Nephron progenitor cell (in vitro differentiated cells): Measurements from ENCODE around the gene PPP1R14B.

Source experiments
- DNase-seq: peaks from one replicate; pipeline ENCODE4 v3.0.0; 2021
- H3K27ac Mint-ChIP-seq: 2 replicates; pipeline ENCODE4 v1.8.0; 2021; ENCODE audit warnings: mild to moderate bottlenecking, moderate library complexity, mixed read lengths
- H3K27me3 Mint-ChIP-seq: 2 replicates; pipeline ENCODE4 v1.8.0; 2021; ENCODE audit warnings: mild to moderate bottlenecking, low read depth, mixed read lengths; ENCODE audit not compliant: poor library complexity
- H3K36me3 Mint-ChIP-seq: 2 replicates; pipeline ENCODE4 v1.8.0; 2021; ENCODE audit warnings: low read depth, mixed read lengths
- H3K4me1 Mint-ChIP-seq: 2 replicates; pipeline ENCODE4 v1.8.0; 2021; ENCODE audit warnings: mixed read lengths
- H3K4me3 Mint-ChIP-seq: 2 replicates; pipeline ENCODE4 v1.8.0; 2021; ENCODE audit warnings: mild to moderate bottlenecking, moderate library complexity, mixed read lengths
- H3K9me3 Mint-ChIP-seq: 2 replicates; pipeline ENCODE4 v1.8.0; 2021; ENCODE audit warnings: mild to moderate bottlenecking, moderate library complexity, mixed read lengths
- TF ChIP-seq, protein P1 (sequence below): fragments of 200-600 bp; sonication (generic); IDR thresholded peaks from 2 replicates; pipeline ENCODE4 v1.5.0; 2021; ENCODE audit warnings: antibody characterized with exemption

The PPP1R14B gene

DNA sequence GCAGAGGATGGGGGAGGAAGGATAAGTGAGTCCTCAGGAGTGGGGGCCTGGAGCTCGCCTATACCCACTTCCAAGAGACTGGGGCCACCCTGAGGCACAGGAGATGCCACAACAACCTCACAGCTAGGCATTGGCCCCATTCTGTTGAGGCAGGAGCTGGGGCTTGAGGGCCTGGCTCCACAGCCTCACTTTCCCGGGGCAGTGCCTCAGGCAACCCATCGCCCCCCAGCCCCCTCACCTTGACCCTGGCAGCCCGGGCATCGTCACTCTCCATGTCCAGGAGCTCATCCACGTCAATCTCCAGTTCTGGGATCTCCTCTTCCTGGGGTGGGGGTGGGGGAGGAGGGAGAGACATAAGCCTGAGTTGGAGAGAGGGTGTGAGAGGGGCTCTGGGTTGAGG is 1.8 kb downstream of the PPP1R14B start:
- H3K36me3 Mint-ChIP-seq: no peaks in the 10 kb centered on the region
- H3K9me3 Mint-ChIP-seq: no peaks in the 10 kb centered on the region
- peaks cover 51% of the 10 kb centered on the region for H3K4me1 Mint-ChIP-seq
- H3K27me3 Mint-ChIP-seq: peaks cover 3% of the 10 kb centered on the region
- no peak overlapping the region for H3K27ac Mint-ChIP-seq
- no peak for DNase-seq
- TF ChIP-seq, protein P1, sequence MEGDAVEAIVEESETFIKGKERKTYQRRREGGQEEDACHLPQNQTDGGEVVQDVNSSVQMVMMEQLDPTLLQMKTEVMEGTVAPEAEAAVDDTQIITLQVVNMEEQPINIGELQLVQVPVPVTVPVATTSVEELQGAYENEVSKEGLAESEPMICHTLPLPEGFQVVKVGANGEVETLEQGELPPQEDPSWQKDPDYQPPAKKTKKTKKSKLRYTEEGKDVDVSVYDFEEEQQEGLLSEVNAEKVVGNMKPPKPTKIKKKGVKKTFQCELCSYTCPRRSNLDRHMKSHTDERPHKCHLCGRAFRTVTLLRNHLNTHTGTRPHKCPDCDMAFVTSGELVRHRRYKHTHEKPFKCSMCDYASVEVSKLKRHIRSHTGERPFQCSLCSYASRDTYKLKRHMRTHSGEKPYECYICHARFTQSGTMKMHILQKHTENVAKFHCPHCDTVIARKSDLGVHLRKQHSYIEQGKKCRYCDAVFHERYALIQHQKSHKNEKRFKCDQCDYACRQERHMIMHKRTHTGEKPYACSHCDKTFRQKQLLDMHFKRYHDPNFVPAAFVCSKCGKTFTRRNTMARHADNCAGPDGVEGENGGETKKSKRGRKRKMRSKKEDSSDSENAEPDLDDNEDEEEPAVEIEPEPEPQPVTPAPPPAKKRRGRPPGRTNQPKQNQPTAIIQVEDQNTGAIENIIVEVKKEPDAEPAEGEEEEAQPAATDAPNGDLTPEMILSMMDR: no peak
- peak overlapping the region; percentile 86 for H3K4me3 Mint-ChIP-seq

- peak overlapping the region; percentile 45 for H3K27ac Mint-ChIP-seq
Measured at GRCh38 chr11:64244107-64244506, 2.6 kb downstream of the PPP1R14B start.

DNA sequence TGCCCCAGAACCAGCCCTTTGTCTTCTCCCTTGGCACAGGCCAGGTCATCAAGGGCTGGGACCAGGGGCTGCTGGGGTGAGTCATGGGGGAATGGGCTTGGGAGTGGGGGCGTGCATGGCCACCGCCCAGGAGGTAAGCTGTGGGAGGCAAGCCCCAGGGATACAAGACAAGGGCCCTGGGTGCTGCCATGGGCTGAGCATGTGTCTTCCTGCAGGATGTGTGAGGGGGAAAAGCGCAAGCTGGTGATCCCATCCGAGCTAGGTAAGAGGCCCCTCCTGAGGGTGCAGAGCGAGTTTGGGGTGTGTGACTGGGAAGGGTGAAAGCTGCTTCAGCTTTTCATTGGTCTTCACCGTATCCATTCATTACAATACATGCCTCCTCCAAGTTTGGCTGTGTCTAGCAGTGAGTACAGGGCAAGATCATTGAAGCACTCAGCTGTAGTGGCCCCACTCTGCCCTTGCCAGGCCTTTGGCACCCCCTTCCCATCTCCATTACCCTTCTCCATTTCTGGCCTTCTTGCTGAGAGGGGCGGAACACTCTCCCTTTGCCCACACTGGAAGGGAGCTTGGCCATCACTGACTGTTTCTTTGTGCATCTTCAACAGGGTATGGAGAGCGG is 3.4 kb downstream of the PPP1R14B start:
- DNase-seq: no peak
- Mint-ChIP-seq H3K27ac (peak overlapping the region; percentile 45), H3K4me1 (peaks cover 38% of the 10 kb centered on the region), H3K9me3 (no peaks in the 10 kb centered on the region), H3K36me3 (peaks cover 6% of the 10 kb centered on the region), H3K27me3 (peaks cover 3% of the 10 kb centered on the region), H3K4me3 (peak overlapping the region; percentile 87)
- TF ChIP-seq, protein P1: no peak

More at GRCh38 chr11:64244107-64244506, 2.6 kb downstream of the PPP1R14B start:
- TF ChIP-seq, protein P1: no peak
- no peaks in the 10 kb centered on the region for H3K9me3 Mint-ChIP-seq
- H3K27me3 Mint-ChIP-seq: peaks cover 3% of the 10 kb centered on the region
- DNase-seq: no peak
- H3K4me1 Mint-ChIP-seq: peaks cover 46% of the 10 kb centered on the region
- peak overlapping the region; percentile 87 for H3K4me3 Mint-ChIP-seq
- no peaks in the 10 kb centered on the region for H3K36me3 Mint-ChIP-seq

DNA sequence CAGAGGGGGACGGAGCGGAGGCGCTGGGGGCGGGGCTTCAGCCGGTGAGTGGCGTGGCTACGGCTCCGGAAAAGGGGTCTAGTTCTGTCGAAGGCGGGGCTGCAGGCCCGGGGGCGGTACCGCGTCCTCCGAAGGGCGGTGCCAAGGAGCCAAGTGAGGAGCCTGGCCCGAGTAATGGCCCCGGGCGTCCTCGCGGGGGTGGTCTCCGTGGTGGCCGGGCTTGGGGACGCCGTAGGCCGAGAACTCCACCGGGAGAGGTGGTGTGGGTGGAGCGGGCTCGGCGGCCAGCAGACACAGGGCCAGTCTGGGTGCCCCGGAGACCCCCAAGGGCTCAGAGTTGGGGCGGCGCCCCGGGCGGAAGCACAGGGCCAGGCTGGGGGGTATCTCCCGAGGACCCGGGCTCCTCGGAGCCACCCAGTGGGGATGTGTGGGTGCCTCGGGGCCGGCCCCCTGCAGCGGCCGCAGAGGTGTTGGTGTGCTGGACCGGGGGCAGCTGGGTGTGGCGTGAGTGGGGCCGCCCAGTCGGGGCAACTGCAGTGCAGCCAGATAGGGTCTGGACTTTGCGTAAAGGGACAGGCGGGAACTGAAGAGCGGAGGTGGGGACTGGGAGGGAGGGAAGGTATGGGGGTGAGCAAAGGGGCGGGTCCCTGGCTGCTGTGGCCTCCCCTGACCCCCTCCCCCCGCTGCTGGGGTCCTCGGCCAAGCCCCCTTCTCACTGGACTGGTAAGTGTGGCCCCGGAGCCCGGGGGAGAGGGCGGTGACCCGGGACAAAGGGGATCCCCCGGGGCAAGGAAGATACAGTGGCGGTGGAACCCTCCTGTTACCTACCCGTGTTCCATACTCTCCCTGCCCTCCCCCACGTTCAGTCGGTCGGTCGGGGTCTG is 5.0 kb downstream of the PPP1R14B start:
- peaks cover 30% of the 10 kb centered on the region for H3K4me1 Mint-ChIP-seq
- DNase-seq: peak; percentile 60
- H3K4me3 Mint-ChIP-seq: peak overlapping the region; percentile 87
- TF ChIP-seq, protein P1: no peak
- H3K27ac Mint-ChIP-seq: peak overlapping the region; percentile 97
- no peaks in the 10 kb centered on the region for H3K27me3 Mint-ChIP-seq
- H3K9me3 Mint-ChIP-seq: no peaks in the 10 kb centered on the region
- peaks cover 8% of the 10 kb centered on the region for H3K36me3 Mint-ChIP-seq

- DNase-seq: peak; percentile 100
- no peaks in the 10 kb centered on the region for H3K9me3 Mint-ChIP-seq
- peak overlapping the region; percentile 97 for H3K27ac Mint-ChIP-seq
- TF ChIP-seq, protein P1: no peak
- peaks cover 30% of the 10 kb centered on the region for H3K4me1 Mint-ChIP-seq
- H3K4me3 Mint-ChIP-seq: peak overlapping the region; percentile 87
- H3K27me3 Mint-ChIP-seq: no peaks in the 10 kb centered on the region
- H3K36me3 Mint-ChIP-seq: peaks cover 8% of the 10 kb centered on the region
Measured at GRCh38 chr11:64241241-64241490, 5.6 kb downstream of the PPP1R14B start.
